Gastroesophageal sphincter (tissue), 4 donors: ENCODE measurements around the gene OAS2. TPM values are rescaled to one million over a fixed set of nuclear protein-coding genes. Genes with fewer than 3 reads are reported as not detected.

Experiments used
- ATAC-seq: fragments of 150-250 bp; one replicate; pipeline ENCODE4 v1.9.1; 2016; ENCODE audit warnings: mild to moderate bottlenecking, moderate library complexity
- H3K27ac ChIP-seq, 4 donors: fragments of 200-600 bp; sonication (generic) in 3 of 4; 1 replicate in 3 of 4; 2 replicates in 1 of 4; pipeline ENCODE4 v1.5.1; 2016 to 2019
- H3K27me3 ChIP-seq: fragments of 200-600 bp; sonication (generic); one replicate; pipeline ENCODE4 v1.5.1; 2019
- H3K36me3 ChIP-seq, 2 donors: fragments of 200-600 bp; sonication (generic); one replicate each; pipeline ENCODE4 v1.5.1; 2019; ENCODE audit warnings: control low read depth in 1 of 2
- H3K4me1 ChIP-seq, 3 donors: fragments of 200-600 bp; sonication (generic); 1 replicate in 2 of 3; 2 replicates in 1 of 3; pipeline ENCODE4 v1.5.1; 2016 to 2019; ENCODE audit warnings: control low read depth in 2 of 3
- H3K4me3 ChIP-seq, 2 donors: fragments of 200-600 bp; sonication (generic); one replicate each; pipeline ENCODE4 v1.5.1; 2019; ENCODE audit warnings: mild to moderate bottlenecking in 1 of 2, moderate library complexity in 1 of 2
- H3K9me3 ChIP-seq, 3 donors: fragments of 200-600 bp; sonication (generic); one replicate each; pipeline ENCODE4 v1.5.1; 2017 to 2019; ENCODE audit warnings: control low read depth in 2 of 3
- CTCF ChIP-seq, 4 experiments: fragments of 200-600 bp in 2 of 4; fragments of 450-650 bp in 2 of 4; sonication (generic) in 1 of 4; IDR thresholded peaks; one replicate each; pipeline ENCODE4 v1.5.1; 2017 to 2019; ENCODE audit warnings: antibody characterized with exemption in 4 of 4, mild to moderate bottlenecking in 2 of 4, moderate library complexity in 2 of 4
- EP300 ChIP-seq: sonication (generic); formaldehyde crosslinking; IDR thresholded peaks from one replicate; pipeline ENCODE4 v1.6.1; 2017; ENCODE audit warnings: antibody characterized with exemption, mild to moderate bottlenecking
- POLR2A ChIP-seq, 2 donors: fragments of 450-650 bp; IDR thresholded peaks; one replicate each; pipeline ENCODE4 v1.6.1; 2017; ENCODE audit warnings: antibody characterized with exemption in 2 of 2, mild to moderate bottlenecking in 2 of 2, moderate library complexity in 1 of 2
- POLR2AphosphoS5 ChIP-seq: sonication (generic); formaldehyde crosslinking; IDR thresholded peaks from one replicate; pipeline ENCODE4 v1.6.1; 2017; ENCODE audit warnings: antibody characterized with exemption
- WGBS, 2 donors: methylation state at CpG; one replicate each; pipeline ENCODE4 v1.1.5; 2018; ENCODE audit warnings: low coverage in 1 of 2; 5-methylcytosine and 5-hydroxymethylcytosine counted together
- total RNA-seq, 4 donors: library from RNA; depleted of rRNA; stranded (reverse); fragments of >200 nt; gene quantifications; one replicate each; pipeline ENCODE4 v1.1.0, GENCODE V29; 2016

Gene OAS2
- total RNA-seq, 4 donors from 2014 or later = 6.5 to 10.0 (median 7.5) TPM

DNA sequence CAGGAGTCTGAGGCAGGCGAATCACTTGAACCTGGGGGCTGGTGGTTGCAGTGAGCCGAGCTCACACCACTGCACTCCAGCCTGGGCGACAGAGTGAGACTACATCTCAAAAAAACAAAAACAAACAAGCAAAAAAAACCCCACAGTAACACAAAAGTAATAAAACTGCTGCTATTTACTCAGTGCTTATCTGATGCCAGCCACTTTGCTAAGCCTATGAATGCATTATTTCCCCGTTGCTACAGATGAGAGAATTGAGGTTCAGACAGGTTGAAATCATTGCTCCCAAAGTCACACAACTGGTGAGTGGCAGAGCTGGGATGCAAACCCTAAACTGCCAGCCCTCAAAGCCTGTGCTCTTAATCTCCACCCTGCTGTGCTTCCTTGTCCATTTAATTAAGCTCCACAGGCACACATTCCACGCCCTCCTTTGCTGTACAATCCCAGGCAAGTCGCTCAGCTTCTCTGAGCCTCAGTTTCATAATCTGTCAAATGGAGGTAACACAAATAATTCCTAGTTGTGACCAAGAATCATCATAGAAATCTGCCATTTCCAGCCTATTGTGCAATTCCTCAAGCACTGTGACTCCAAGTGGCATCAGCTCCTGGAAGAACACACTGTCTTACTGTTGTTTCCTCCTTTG is 45.7 kb upstream of the OAS2 start:
- Histone ChIP-seq H3K36me3 (no peaks in the 10 kb centered on the region), H3K27me3 (no peaks in the 10 kb centered on the region), H3K4me3 (no peak overlapping the region), H3K27ac (no peak overlapping the region), H3K4me1 (no peaks in the 10 kb centered on the region), H3K9me3 (peaks cover 0 to 9% (median 0%) of the 10 kb centered on the region in 3 donors)
- TF ChIP-seq POLR2A (IDR thresholded peaks at IDR 0.05) (no peak), POLR2AphosphoS5 (no peak), EP300 (no peak), CTCF (IDR thresholded peaks at IDR 0.05) (no peak)
- 34 to 75% methylated on average over 2 to 3 of the region's 6 CpGs for WGBS, 2 donors
- no peak for ATAC-seq

- TF ChIP-seq POLR2A (IDR thresholded peaks at IDR 0.05) (no peak), EP300 (no peak), CTCF (IDR thresholded peaks at IDR 0.05) (no peak), POLR2AphosphoS5 (no peak)
- ATAC-seq = no peak
- Histone ChIP-seq H3K9me3 (peaks cover 0 to 4% (median 0%) of the 10 kb centered on the region in 3 donors), H3K4me3 (no peak overlapping the region), H3K4me1 (no peaks in the 10 kb centered on the region), H3K27ac (no peak overlapping the region), H3K27me3 (no peaks in the 10 kb centered on the region), H3K36me3 (no peaks in the 10 kb centered on the region)
- WGBS, 2 donors = 68 to 92% methylated on average over 2 of the region's 2 CpGs
These were observed 45.2 kb upstream of the OAS2 start for GRCh38 chr12:112933129-112933505.

- Histone ChIP-seq H3K9me3 (no peaks in the 10 kb centered on the region), H3K27me3 (no peaks in the 10 kb centered on the region), H3K36me3 (no peaks in the 10 kb centered on the region), H3K4me3 (no peak overlapping the region), H3K4me1 (peaks cover 3 to 19% (median 9%) of the 10 kb centered on the region in 3 donors), H3K27ac (no peak overlapping the region)
- TF ChIP-seq POLR2AphosphoS5 = no peak
- TF ChIP-seq CTCF (IDR thresholded peaks at IDR 0.05) = no peak
- no peak for TF ChIP-seq POLR2A (IDR thresholded peaks at IDR 0.05)
- no peak for TF ChIP-seq EP300
- no peak for ATAC-seq
- 83% methylated on average over 1 of the region's 1 CpG; no CpG with 5 or more reads in 1 of the 2 donors for WGBS, 2 donors
These were observed 42.1 kb upstream of the OAS2 start for GRCh38 chr12:112936264-112936663.

- TF ChIP-seq EP300 (no peak), POLR2AphosphoS5 (no peak), CTCF (IDR thresholded peaks at IDR 0.05) (no peak), POLR2A (IDR thresholded peaks at IDR 0.05) (no peak)
- no peaks in the 10 kb centered on the region for H3K9me3 ChIP-seq
- peaks cover 0 to 4% of the 10 kb centered on the region in 2 donors for H3K36me3 ChIP-seq
- no peak overlapping the region for H3K4me3 ChIP-seq
- H3K27me3 ChIP-seq = no peaks in the 10 kb centered on the region
- peaks cover 3 to 19% (median 9%) of the 10 kb centered on the region in 3 donors for H3K4me1 ChIP-seq
- no peak for ATAC-seq
- no peak overlapping the region for H3K27ac ChIP-seq
- WGBS, 2 donors = 62 to 92% methylated on average over 1 to 2 of the region's 2 CpGs
These were observed 41.4 kb upstream of the OAS2 start for GRCh38 chr12:112936927-112937326.
